ENCODE results near the gene PALD1. TPM values are rescaled to one million over a fixed set of nuclear protein-coding genes. Genes with fewer than 3 reads are reported as not detected.

The PALD1 gene
- total RNA-seq, 4 donors from 2014 or later: 10.7 to 28.2 (median 14.0) TPM

DNA sequence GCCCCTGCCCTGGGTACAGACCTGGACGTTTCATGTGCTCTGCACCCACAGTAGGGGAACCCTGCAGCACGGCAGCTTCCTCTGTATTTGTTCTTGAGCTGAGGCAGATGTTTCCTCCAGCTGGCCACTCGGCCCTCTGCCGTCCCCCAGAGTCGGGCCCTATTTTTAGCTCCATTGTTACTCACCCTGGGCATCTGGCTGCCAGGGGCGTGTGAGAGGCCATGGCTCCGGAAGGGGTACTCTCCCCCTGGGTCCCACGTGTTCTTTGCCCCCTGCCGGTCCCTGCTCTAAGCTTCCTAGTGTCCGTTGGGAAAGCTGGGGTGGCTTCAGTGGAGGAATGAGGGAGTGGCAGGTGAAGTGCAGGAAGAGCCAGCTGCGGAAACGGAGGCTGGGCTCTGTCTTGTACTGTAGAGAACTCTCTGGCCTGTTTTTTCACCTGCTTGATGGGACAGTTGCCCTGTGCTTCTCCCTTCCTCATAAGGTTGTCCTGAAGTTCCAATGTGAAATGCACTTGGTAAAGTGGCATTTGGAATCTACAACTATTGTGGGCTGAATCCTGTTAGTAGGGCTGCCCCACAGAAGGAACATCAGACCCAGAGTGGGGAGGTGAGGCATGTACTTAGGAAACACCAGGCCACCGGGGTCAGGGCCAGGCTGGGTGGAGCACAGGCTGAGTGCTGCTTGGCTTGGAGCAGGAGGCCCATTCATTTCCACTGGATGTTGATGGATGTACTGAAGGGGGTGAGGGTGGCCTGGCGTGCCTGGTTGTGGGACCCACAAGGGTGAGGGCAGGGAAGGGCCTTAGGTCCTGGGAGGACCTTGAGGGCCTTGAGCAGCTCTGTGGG is 30.6 kb downstream of the PALD1 start:
- peak in 1 of 2 donors; percentile 33 for DNase-seq
- Histone ChIP-seq H3K4me1 (peaks cover 9 to 42% of the 10 kb centered on the region in 2 donors), H3K4me3 (replicated peaks in 1 of 3) (no peak overlapping the region), H3K27ac (no peak overlapping the region), H3K27me3 (no peaks in the 10 kb centered on the region), H3K9me3 (no peaks in the 10 kb centered on the region), H3K36me3 (no peaks in the 10 kb centered on the region)
- intact Hi-C loops (cut with DNase I): no loop called here
- WGBS, 2 donors: 63 to 69% methylated on average over 12 to 14 of the region's 14 CpGs
- TF ChIP-seq, protein P1, sequence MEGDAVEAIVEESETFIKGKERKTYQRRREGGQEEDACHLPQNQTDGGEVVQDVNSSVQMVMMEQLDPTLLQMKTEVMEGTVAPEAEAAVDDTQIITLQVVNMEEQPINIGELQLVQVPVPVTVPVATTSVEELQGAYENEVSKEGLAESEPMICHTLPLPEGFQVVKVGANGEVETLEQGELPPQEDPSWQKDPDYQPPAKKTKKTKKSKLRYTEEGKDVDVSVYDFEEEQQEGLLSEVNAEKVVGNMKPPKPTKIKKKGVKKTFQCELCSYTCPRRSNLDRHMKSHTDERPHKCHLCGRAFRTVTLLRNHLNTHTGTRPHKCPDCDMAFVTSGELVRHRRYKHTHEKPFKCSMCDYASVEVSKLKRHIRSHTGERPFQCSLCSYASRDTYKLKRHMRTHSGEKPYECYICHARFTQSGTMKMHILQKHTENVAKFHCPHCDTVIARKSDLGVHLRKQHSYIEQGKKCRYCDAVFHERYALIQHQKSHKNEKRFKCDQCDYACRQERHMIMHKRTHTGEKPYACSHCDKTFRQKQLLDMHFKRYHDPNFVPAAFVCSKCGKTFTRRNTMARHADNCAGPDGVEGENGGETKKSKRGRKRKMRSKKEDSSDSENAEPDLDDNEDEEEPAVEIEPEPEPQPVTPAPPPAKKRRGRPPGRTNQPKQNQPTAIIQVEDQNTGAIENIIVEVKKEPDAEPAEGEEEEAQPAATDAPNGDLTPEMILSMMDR (IDR thresholded peaks at IDR 0.05): no peak

GRCh38 chr10:70509757-70510147 is 31.2 kb downstream of the PALD1 start:
- Histone ChIP-seq H3K27ac (no peak overlapping the region), H3K36me3 (no peaks in the 10 kb centered on the region), H3K4me3 (replicated peaks in 1 of 3) (no peak overlapping the region), H3K4me1 (peaks cover 15 to 48% of the 10 kb centered on the region in 2 donors), H3K27me3 (no peaks in the 10 kb centered on the region), H3K9me3 (no peaks in the 10 kb centered on the region)
- no peak for DNase-seq
- intact Hi-C loops (cut with DNase I): no loop called here
- WGBS, 2 donors: 66 to 84% methylated on average over 7 of the region's 7 CpGs
- no peak for TF ChIP-seq POLR2A (IDR thresholded peaks at IDR 0.05)
- TF ChIP-seq, protein P1 (IDR thresholded peaks at IDR 0.05): no peak

GRCh38 chr10:70510453-70510852 is 31.9 kb downstream of the PALD1 start:
- Histone ChIP-seq H3K36me3 (no peaks in the 10 kb centered on the region), H3K27ac (no peak overlapping the region), H3K4me3 (replicated peaks in 1 of 3) (no peak overlapping the region), H3K9me3 (no peaks in the 10 kb centered on the region), H3K27me3 (no peaks in the 10 kb centered on the region), H3K4me1 (peaks cover 18 to 55% of the 10 kb centered on the region in 2 donors)
- TF ChIP-seq, protein P1 (IDR thresholded peaks at IDR 0.05): no peak
- TF ChIP-seq POLR2A (IDR thresholded peaks at IDR 0.05): no peak
- 88 to 96% methylated on average over 4 of the region's 4 CpGs for WGBS, 2 donors
- DNase-seq: no peak
- intact Hi-C loops (cut with DNase I): no loop called here

GRCh38 chr10:70510904-70511303 is 32.3 kb downstream of the PALD1 start:
- intact Hi-C loops (cut with DNase I): no loop called here
- H3K36me3 ChIP-seq: no peaks in the 10 kb centered on the region
- H3K9me3 ChIP-seq: no peaks in the 10 kb centered on the region
- DNase-seq: no peak
- H3K27ac ChIP-seq: no peak overlapping the region
- no peak overlapping the region for H3K4me3 ChIP-seq (replicated peaks in 1 of 3)
- peaks cover 18 to 57% of the 10 kb centered on the region in 2 donors for H3K4me1 ChIP-seq
- WGBS, 2 donors: 75 to 78% methylated on average over 6 of the region's 6 CpGs
- no peaks in the 10 kb centered on the region for H3K27me3 ChIP-seq
- TF ChIP-seq, protein P1 (IDR thresholded peaks at IDR 0.05): no peak
- no peak for TF ChIP-seq POLR2A (IDR thresholded peaks at IDR 0.05)

DNA sequence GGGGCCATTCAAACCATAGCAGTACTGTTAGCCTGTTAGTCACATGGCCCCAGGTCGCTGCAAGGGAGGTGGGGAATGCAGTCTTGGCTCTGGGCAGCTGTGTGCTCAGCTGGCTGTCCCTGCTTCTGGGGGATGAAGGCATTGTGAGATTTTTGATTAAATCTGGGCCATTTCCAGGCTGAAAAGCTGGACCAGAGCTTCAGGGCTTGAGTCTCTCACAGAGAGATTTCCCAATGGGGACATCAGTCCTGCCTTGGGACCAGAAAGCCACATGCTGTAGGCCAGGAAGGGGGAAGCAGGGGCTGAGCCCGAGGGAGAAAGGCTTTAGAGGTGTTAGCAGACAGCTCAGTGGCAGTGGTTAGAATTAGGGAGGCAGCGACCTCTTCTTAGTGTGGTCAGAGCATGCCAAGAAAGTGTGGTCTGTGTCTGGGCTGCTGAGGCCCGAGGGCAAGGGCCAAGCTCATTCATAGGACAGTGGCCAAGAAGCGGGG is 33.6 kb downstream of the PALD1 start:
- H3K4me1 ChIP-seq: peaks cover 18 to 57% of the 10 kb centered on the region in 2 donors
- no peaks in the 10 kb centered on the region for H3K9me3 ChIP-seq
- no peak overlapping the region for H3K27ac ChIP-seq
- TF ChIP-seq, protein P1 (IDR thresholded peaks at IDR 0.05): no peak
- no peak for TF ChIP-seq POLR2A (IDR thresholded peaks at IDR 0.05)
- no peaks in the 10 kb centered on the region for H3K27me3 ChIP-seq
- WGBS, 2 donors: 65 to 73% methylated on average over 5 of the region's 5 CpGs
- DNase-seq: no peak
- no peaks in the 10 kb centered on the region for H3K36me3 ChIP-seq
- intact Hi-C loops (cut with DNase I): no loop called here
- H3K4me3 ChIP-seq (replicated peaks in 1 of 3): no peak overlapping the region

Data from thyroid gland (tissue), 4 donors.